MG63 (cell line): ENCODE results near the gene GNRHR. TPM values are rescaled to one million over a fixed set of nuclear protein-coding genes. Genes with fewer than 3 reads are reported as not detected.
"Not testable (repeated sequence)": the region's sequence is repeated elsewhere in the genome, so short reads cannot be mapped to it uniquely, and the experiment has no call there.

ENCODE experiments used
- DNase-seq: peaks from one replicate; pipeline ENCODE4 v3.0.0-alpha.2; 2020
- H3K27me3 ChIP-seq: fragments of 250-450 bp; sonication (Bioruptor Pico); 2 replicates; pipeline ENCODE4 v1.5.1; 2020; ENCODE audit warnings: mild to moderate bottlenecking, moderate library complexity
- H3K36me3 ChIP-seq: fragments of 250-450 bp; sonication (Bioruptor Pico); 2 replicates; pipeline ENCODE4 v1.5.1; 2020; ENCODE audit warnings: mild to moderate bottlenecking, moderate library complexity
- H3K4me3 ChIP-seq: fragments of 250-450 bp; sonication (Bioruptor Pico); 2 replicates; pipeline ENCODE4 v1.5.1; 2020; ENCODE audit warnings: mild to moderate bottlenecking, moderate library complexity
- H3K9me3 ChIP-seq: fragments of 250-450 bp; sonication (Bioruptor Pico); 2 replicates; pipeline ENCODE4 v1.5.1; 2020; ENCODE audit warnings: mild to moderate bottlenecking, moderate library complexity
- total RNA-seq: library from RNA; depleted of rRNA; stranded (reverse); fragments of >200 nt; shearing (Covaris generic); gene quantifications from 2 replicates; pipeline ENCODE4 v1.2.3, GENCODE V29; 2014; ENCODE audit warnings: low replicate concordance

The GNRHR gene
- total RNA-seq, 1 experiment from 2014 or later: not detected

DNA sequence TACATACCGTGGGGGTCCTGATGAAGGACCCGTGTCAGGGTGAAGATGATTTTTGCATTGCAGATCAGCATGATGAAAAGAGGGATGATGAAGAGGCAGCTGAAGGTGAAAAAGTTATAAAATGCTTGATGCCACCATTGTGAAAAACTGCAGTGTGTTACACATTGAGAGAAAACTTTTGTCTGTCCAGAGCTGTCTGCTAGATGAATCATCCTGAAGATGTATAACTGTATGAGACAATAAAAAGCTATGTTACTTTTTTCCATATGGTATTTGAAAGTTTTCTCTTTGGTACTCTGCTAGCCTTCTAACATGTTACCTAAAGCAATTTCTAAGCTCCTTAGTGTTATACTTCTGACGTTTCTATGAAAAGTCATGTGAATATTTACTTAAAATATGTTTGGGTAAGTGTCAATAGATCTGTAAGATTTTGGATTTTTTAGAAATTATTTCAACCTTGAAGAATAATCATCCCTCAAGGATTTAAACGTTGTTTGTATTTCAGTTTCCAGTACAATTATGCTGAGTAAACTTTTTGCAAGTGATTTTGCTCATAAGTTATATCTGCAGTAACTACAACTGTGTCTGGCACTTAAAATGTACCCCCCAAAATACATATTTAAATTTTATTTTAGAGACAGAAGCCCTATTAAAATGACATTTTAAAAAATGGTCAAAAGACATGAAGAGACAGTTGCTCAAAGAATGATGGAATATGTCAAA, 9.5 kb downstream of the GNRHR start:
- Histone ChIP-seq H3K9me3 (no peaks in the 10 kb centered on the region), H3K27me3 (no peaks in the 10 kb centered on the region), H3K4me3 (no peak overlapping the region), H3K36me3 (no peaks in the 10 kb centered on the region)
- DNase-seq: no peak

GRCh38 chr4:67743194-67743593, 11.0 kb downstream of the GNRHR start:
- no peak for DNase-seq
- Histone ChIP-seq H3K27me3 (no peaks in the 10 kb centered on the region), H3K4me3 (no peak overlapping the region), H3K36me3 (no peaks in the 10 kb centered on the region), H3K9me3 (no peaks in the 10 kb centered on the region)

DNA sequence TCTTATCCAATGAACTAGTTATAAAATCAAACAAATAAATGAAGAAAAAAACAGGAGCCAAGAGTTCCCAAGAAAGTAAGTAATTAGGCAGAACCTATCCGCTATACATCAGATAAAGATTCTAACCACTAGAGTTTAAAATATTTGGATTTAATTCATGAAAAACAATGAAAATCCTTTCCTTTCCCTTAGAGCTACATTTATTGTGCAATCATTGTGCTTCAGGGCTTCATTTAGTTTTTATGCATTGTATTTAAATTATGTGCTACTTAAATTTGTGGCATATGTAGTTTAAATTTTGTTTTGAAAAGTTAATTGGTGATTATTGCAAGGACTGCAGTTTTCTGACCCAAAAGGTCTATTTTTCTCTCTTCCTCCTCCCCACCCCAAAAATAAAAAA, 17.9 kb downstream of the GNRHR start:
- no peak for DNase-seq
- Histone ChIP-seq H3K36me3 (no peaks in the 10 kb centered on the region), H3K4me3 (no peak overlapping the region), H3K27me3 (no peaks in the 10 kb centered on the region), H3K9me3 (no peaks in the 10 kb centered on the region)

GRCh38 chr4:67735325-67735724, 18.9 kb downstream of the GNRHR start:
- Histone ChIP-seq H3K9me3 (no peaks in the 10 kb centered on the region), H3K36me3 (no peaks in the 10 kb centered on the region), H3K27me3 (no peaks in the 10 kb centered on the region), H3K4me3 (no peak overlapping the region)
- no peak for DNase-seq

DNA sequence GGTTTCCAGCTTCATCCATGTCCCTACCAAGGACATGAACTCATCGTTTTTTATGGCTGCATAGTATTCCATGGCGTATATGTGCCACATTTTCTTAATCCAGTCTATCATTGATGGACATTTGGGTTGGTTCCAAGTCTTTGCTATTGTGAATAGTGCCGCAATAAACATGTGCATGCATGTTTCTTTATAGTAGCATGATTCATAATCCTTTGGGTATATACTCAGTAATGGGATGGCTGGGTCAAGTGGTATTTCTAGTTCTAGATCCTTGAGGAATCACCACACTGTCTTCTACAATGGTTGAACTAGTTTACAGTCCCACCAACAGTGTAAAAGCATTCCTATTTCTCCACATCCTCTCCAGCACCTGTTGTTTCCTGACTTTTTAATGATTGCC, 23.7 kb downstream of the GNRHR start:
- not testable (repeated sequence) for H3K9me3 ChIP-seq, H3K4me3 ChIP-seq, H3K36me3 ChIP-seq, DNase-seq, H3K27me3 ChIP-seq

- Histone ChIP-seq H3K9me3 (no peaks in the 10 kb centered on the region), H3K36me3 (no peaks in the 10 kb centered on the region), H3K27me3 (no peaks in the 10 kb centered on the region), H3K4me3 (no peak overlapping the region)
- no peak for DNase-seq
Observed at GRCh38 chr4:67727124-67727850, 26.9 kb downstream of the GNRHR start.

- no peaks in the 10 kb centered on the region for H3K9me3 ChIP-seq
- H3K4me3 ChIP-seq: no peak overlapping the region
- no peak for DNase-seq
- no peaks in the 10 kb centered on the region for H3K27me3 ChIP-seq
- no peaks in the 10 kb centered on the region for H3K36me3 ChIP-seq
Observed at GRCh38 chr4:67725981-67726380, 28.2 kb downstream of the GNRHR start.

DNA sequence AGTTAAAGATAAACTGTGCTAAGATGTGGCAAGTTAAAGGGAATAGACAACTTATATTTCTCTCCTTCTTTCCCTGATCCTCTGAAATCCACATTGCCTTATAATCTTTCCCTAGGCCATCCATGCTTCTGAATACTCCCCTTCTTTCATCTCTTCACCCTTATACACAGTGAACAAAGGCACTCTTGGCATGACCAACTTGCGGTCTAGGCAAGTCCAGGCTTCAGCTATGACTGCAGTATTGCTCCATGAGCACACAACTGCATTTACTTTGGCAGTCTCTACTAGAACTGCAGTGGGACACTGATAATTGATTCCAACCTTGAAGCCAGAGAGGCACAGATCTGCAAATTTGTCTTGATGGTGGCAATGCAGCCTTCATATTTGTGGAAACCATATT, 29.1 kb downstream of the GNRHR start:
- Histone ChIP-seq H3K9me3 (no peaks in the 10 kb centered on the region), H3K4me3 (no peak overlapping the region), H3K27me3 (no peaks in the 10 kb centered on the region), H3K36me3 (no peaks in the 10 kb centered on the region)
- no peak for DNase-seq

- Histone ChIP-seq H3K9me3 (no peaks in the 10 kb centered on the region), H3K27me3 (no peaks in the 10 kb centered on the region)
- no peak for DNase-seq
Observed at GRCh38 chr4:67723949-67724348, 30.2 kb downstream of the GNRHR start.

DNA sequence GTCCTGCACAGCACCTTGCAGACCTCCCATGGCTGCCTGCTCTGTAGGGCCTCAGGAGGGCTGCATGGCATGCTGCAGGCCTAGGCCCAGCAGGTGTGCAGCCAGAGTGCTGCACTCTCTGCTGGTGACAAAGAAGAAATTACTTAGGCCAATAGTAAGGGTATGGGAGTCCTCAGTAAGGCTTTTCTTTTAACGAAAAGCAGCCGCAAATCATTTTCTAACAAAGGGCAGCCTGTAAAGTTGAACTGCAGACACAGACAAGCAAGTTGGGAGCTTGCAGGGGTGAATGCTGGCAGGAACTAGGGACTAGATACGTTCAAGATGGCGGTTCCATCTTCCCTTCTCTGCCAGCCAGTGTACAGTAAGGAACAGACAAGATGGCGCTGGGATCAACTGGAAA, 30.8 kb downstream of the GNRHR start:
- no peak for DNase-seq
- H3K9me3 ChIP-seq: no peaks in the 10 kb centered on the region
- H3K4me3 ChIP-seq: no peak overlapping the region
- no peaks in the 10 kb centered on the region for H3K36me3 ChIP-seq
- no peaks in the 10 kb centered on the region for H3K27me3 ChIP-seq

More at GRCh38 chr4:67723949-67724348, 30.2 kb downstream of the GNRHR start:
- no peak overlapping the region for H3K4me3 ChIP-seq
- H3K36me3 ChIP-seq: no peaks in the 10 kb centered on the region

DNA sequence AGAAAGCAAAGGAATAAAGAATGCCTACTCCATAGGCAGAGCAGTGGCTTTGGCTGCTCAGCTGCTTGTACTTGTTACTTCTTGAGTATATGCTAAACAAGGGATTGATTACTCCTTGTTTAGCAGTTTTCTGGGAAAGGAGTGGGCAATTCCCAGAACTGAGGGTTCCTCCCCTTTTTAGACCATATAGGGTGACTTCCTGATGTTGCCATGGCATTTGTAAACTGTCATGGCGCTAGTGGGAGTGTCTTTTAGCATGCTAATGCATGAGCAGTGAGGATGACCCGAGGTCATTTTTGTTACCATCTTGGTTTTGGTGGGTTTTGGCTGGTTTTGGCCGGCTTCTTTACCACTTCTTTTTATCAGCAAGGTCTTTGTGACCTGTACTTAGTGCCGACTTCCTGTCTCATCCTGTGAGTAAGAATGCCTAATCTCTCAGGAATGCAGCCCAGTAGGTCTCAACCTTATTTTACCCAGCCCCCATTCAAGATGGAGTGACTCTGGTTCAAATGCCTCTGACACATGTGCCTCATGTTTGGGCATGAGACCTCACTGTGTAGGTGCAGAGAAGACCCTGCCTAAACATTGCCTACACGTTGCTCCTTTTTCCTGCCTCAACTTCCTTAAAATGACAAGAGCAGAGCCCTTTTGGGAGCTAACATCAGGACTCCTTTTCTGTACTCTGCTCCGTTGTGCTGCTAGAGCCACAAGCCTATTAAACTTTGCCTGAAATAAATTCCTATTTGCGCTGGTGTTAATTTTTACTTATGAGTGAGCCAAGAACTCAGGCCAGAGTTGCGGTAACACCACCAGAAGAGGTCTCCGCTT, 32.2 kb downstream of the GNRHR start:
- no peak for DNase-seq
- Histone ChIP-seq H3K27me3 (no peaks in the 10 kb centered on the region), H3K4me3 (no peak overlapping the region), H3K9me3 (no peaks in the 10 kb centered on the region), H3K36me3 (no peaks in the 10 kb centered on the region)

GRCh38 chr4:67721315-67721769, 32.8 kb downstream of the GNRHR start:
- H3K36me3 ChIP-seq: no peaks in the 10 kb centered on the region
- H3K9me3 ChIP-seq: no peaks in the 10 kb centered on the region
- H3K4me3 ChIP-seq: no peak overlapping the region
- DNase-seq: no peak
- no peaks in the 10 kb centered on the region for H3K27me3 ChIP-seq

DNA sequence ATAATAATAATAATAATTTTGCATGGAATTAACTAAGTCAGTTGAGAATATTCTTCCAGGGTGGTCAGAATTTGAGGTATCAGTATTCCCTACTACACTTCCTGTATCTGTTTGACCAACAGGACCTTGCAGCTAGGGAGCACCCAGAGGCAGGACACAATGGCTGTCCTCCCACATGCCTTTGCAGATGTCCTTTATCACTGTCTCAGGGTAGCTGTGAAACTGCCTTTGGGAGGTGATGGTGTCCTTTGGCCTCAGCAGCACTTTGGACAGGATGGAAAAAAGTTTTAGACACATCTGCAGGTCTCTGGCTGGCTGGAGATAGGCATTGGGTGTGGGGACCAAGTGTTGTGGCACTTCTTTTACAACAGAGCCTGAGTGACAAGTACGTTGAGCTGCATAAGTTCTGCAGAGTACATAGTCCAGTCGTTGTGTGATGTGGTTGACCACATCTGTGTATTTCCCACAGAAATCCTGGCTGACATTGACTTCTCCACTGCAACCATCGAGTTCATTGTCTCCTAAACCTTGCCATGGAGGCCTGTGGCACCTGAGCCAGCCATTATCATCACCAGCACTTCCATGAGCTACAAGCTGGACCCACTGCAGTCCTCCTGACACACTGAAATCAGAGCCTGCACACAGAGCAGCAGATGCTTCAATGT, 34.1 kb downstream of the GNRHR start:
- no peaks in the 10 kb centered on the region for H3K27me3 ChIP-seq
- DNase-seq: no peak
- no peak overlapping the region for H3K4me3 ChIP-seq
- no peaks in the 10 kb centered on the region for H3K36me3 ChIP-seq
- H3K9me3 ChIP-seq: no peaks in the 10 kb centered on the region

DNA sequence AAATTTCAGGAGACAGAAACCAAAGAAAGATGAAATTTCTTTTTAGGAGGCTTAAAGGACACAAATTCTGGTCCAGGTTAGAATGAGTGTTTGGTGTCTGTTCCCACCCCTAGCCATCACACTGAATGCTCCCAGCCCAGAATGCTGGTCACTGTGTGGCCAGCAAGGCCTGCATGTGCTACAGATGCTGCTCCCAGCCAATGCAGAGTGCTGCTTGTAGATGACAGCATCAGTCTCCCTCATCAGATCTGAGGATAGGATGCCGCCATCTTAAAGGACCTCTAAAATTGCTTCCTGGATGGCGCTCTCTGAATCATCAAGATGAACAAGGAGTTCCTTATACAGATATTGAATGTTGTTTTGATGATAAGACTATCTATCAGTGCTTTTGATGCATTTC, 35.3 kb downstream of the GNRHR start:
- DNase-seq: no peak
- H3K27me3 ChIP-seq: no peaks in the 10 kb centered on the region
- H3K4me3 ChIP-seq: no peak overlapping the region
- no peaks in the 10 kb centered on the region for H3K36me3 ChIP-seq
- no peaks in the 10 kb centered on the region for H3K9me3 ChIP-seq

- Histone ChIP-seq H3K9me3 (no peaks in the 10 kb centered on the region), H3K36me3 (no peaks in the 10 kb centered on the region), H3K27me3 (no peaks in the 10 kb centered on the region), H3K4me3 (no peak overlapping the region)
- no peak for DNase-seq
Observed at GRCh38 chr4:67717586-67717985, 36.6 kb downstream of the GNRHR start.

- no peak for DNase-seq
- no peak overlapping the region for H3K4me3 ChIP-seq
- H3K27me3 ChIP-seq: no peaks in the 10 kb centered on the region
- no peaks in the 10 kb centered on the region for H3K36me3 ChIP-seq
- H3K9me3 ChIP-seq: no peaks in the 10 kb centered on the region
Observed at GRCh38 chr4:67714955-67715354, 39.2 kb downstream of the GNRHR start.

DNA sequence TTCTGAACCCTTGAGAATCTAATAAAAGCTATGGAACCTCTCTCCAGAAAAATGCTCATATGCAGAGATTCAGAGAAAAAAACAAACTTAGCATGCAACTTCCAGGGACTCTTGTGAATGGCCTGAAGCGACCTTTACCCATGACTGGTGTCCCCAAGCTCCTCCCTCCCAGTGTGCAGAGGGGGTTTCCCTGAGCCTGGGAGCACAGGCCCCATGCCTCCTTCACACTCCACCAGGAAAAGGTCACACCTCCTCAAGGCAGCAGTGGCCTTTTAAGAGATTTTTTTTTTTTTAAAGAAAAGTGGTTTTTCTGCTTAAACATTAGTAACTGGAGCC, 40.0 kb downstream of the GNRHR start:
- H3K36me3 ChIP-seq: no peaks in the 10 kb centered on the region
- DNase-seq: no peak
- no peaks in the 10 kb centered on the region for H3K27me3 ChIP-seq
- no peak overlapping the region for H3K4me3 ChIP-seq
- no peaks in the 10 kb centered on the region for H3K9me3 ChIP-seq
